OCI-LY1 (cell line): ENCODE measurements around the gene ZNF506.
"Not testable (repeated sequence)": the region's sequence is repeated elsewhere in the genome, so short reads cannot be mapped to it uniquely, and the experiment has no call there.

Experiments
- EZH2 ChIP-seq: fragments of 200-600 bp; sonication (generic), shearing (Covaris generic); IDR thresholded peaks from 2 replicates; pipeline ENCODE4 v1.8.0; 2017; ENCODE audit warnings: borderline replicate concordance, mixed run types, mild to moderate bottlenecking, antibody characterized with exemption, low read length, moderate library complexity, mixed read lengths
- TF ChIP-seq, protein P1 (sequence below): fragments of 200-600 bp; sonication (generic), shearing (Covaris generic); IDR thresholded peaks from 2 replicates; pipeline ENCODE4 v1.5.1; 2017; ENCODE audit warnings: mild to moderate bottlenecking, antibody characterized with exemption, low read length, moderate library complexity, mixed read lengths

DNA sequence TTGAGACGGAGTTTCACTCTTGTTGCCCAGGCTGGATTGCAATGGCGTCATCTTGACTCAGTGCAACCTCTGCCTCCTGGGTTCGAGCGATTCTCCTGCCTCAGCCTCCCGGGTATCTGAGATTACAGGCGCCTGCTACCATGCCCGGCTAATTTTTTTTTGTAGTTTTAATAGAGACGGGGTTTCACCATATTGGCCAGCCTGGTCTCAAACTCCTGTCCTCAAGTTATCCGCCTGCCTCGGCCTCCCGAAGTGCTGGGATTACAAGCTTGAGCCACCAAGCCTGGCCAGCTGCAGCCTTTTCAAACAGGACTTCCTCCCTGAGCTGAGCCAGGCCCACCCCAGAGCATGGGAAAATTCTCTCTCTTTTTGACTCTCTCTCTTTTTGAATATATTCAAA lies 426 bp upstream of the ZNF506 start:
- TF ChIP-seq, protein P1, sequence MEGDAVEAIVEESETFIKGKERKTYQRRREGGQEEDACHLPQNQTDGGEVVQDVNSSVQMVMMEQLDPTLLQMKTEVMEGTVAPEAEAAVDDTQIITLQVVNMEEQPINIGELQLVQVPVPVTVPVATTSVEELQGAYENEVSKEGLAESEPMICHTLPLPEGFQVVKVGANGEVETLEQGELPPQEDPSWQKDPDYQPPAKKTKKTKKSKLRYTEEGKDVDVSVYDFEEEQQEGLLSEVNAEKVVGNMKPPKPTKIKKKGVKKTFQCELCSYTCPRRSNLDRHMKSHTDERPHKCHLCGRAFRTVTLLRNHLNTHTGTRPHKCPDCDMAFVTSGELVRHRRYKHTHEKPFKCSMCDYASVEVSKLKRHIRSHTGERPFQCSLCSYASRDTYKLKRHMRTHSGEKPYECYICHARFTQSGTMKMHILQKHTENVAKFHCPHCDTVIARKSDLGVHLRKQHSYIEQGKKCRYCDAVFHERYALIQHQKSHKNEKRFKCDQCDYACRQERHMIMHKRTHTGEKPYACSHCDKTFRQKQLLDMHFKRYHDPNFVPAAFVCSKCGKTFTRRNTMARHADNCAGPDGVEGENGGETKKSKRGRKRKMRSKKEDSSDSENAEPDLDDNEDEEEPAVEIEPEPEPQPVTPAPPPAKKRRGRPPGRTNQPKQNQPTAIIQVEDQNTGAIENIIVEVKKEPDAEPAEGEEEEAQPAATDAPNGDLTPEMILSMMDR = not testable (repeated sequence)
- TF ChIP-seq EZH2 = not testable (repeated sequence)
